ENCODE results near the gene WNT5A.

WNT5A gene

DNA sequence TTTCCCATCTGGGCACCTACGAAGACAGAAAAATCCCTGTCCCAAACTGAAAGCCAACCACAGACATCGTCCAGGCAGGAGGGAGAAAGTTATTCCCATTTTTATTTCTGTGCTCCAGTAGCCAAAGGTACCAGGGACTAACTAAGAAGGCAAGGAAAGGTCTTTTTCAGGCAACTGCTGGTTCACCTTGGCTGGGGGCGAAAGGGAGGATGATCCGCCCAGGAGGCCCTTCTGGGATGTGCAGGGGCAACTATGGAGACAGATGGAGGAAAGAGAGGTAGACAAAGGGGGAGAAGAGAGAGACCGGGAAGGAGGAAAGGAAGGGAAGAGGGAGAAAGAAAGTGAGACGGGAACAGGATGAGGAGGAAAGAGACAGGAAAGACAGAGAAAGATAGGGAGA lies 13.3 kb downstream of the WNT5A start:
- TF ChIP-seq CTCF (IDR thresholded peaks at IDR 0.05; ENCODE audit: borderline replicate concordance, insufficient read depth, low read depth, low read length), result no peak
- no peak overlapping the region for H3K4me3 ChIP-seq (ENCODE audit: low read depth, low read length)

DNA sequence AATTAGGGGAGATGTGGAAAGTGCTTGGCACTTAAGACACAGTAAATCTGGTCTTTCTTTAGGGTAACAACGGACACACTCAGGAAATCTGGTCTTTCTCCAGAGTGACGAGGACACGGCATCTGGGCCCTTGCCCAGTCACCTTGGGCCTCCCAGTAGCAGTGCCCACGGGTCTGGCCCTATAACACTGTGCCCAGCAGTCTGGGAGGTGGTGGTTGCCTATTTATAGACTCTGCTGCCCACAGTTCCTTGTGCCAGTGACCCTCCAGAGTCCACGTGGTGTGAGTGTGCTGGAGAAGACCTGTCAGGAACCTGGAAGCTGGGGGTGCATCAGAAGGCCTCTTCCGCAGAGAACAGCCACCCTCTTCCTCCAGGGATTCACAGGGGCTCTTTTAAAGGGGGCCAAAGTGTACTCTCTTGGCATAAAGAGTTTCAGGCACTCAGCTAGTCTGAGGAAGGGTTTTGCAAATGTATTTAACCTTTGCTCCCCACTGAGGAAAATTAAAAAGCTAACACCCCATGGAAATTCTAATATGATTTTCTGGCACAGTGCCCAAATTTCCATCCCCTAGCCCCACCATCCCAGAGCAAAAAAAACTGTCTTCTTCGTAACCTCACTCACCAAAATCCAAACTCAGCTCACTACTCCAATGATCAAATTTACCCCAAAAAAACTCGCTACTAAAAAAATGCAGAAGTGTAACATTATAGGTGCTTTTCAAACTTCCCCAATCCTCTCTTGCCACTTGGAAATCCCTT lies 15.4 kb downstream of the WNT5A start:
- H3K4me3 ChIP-seq (ENCODE audit: low read depth, low read length), result no peak overlapping the region
- TF ChIP-seq CTCF (IDR thresholded peaks at IDR 0.05; ENCODE audit: borderline replicate concordance, insufficient read depth, low read depth, low read length), result no peak

DNA sequence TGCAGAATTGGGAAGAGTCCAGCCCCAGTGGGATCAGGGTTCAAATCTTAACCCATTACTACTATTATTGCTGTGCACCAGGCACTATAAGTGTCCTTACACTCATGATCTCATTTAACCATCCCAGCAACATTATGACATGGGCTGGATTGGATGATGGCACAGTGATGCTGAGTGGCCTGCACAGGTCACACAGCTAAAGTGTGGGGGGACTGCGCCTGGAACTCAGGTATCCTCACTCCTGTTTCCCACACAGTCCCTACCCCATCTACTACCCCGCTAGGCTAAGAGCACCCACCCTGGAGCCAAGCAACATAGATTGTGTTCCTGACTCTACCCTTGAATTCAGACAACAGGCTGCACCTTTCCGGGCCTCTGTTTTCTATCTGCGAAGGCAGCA lies 16.0 kb downstream of the WNT5A start:
- no peak overlapping the region for H3K4me3 ChIP-seq (ENCODE audit: low read depth, low read length)
- TF ChIP-seq CTCF (IDR thresholded peaks at IDR 0.05; ENCODE audit: borderline replicate concordance, insufficient read depth, low read depth, low read length), result no peak

GRCh38 chr3:55469957-55470526 lies 17.1 kb downstream of the WNT5A start:
- TF ChIP-seq CTCF (IDR thresholded peaks at IDR 0.05; ENCODE audit: borderline replicate concordance, insufficient read depth, low read depth, low read length), result no peak
- no peak overlapping the region for H3K4me3 ChIP-seq (ENCODE audit: low read depth, low read length)

DNA sequence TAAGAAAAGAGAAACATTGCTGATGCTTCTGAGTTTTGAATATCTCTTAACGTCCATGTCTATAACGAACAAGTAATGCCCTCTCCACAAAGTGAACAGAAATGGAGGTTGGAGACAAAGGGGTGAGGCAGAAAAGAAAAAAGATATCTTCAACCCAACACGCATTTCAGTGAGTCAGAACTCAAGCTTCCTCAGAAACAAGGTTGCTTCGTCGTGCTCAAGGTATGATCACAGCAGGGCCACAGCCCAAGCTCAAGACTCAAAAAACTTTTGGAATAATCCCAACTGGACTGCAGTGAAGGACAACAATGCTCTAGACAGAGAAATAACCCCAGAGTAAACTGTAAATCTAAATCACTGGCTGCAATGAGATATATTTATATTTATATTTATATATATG lies 18.9 kb downstream of the WNT5A start:
- H3K4me3 ChIP-seq (ENCODE audit: low read depth, low read length), result no peak overlapping the region
- TF ChIP-seq CTCF (IDR thresholded peaks at IDR 0.05; ENCODE audit: borderline replicate concordance, insufficient read depth, low read depth, low read length), result no peak

DNA sequence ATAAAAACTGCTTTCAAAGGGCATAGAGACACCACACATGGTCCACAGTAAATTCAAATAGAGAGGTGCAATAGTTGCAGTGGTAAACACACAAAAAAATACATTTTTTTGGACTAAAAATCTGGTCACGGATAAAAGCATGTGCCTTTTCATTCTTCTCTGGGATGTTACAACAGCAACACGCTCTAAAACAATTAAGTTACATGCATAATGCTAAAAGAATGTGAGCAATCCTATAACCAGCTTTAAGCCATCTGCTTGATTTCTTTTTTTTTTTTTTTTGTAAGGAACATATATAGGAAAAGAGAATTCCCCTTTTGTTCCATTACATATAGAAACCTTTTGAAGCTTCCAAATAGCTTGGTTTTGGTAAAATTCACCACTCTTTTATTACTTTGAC lies 20.0 kb downstream of the WNT5A start:
- TF ChIP-seq CTCF (IDR thresholded peaks at IDR 0.05; ENCODE audit: borderline replicate concordance, insufficient read depth, low read depth, low read length), result no peak
- no peak overlapping the region for H3K4me3 ChIP-seq (ENCODE audit: low read depth, low read length)

- H3K4me3 ChIP-seq (ENCODE audit: low read depth, low read length), result no peak overlapping the region
- no peak for TF ChIP-seq CTCF (IDR thresholded peaks at IDR 0.05; ENCODE audit: borderline replicate concordance, insufficient read depth, low read depth, low read length)
Observed at GRCh38 chr3:55466526-55466925, 20.6 kb downstream of the WNT5A start.

Measured in GM12875 (cell line).